Adrenal gland (tissue), 12 donors: Measurements from ENCODE around the gene EGLN2. TPM values are rescaled to one million over a fixed set of nuclear protein-coding genes. Genes with fewer than 3 reads are reported as not detected.
A peak's percentile ranks its signal among the peaks of the same experiment; 100 is the strongest.

ENCODE experiments used
- DNase-seq, 7 donors: peaks; one replicate each; pipeline ENCODE4 v3.0.0-alpha.2; 2019 to 2020
- H3K27ac ChIP-seq, 5 donors: fragments of 200-600 bp; sonication (generic) in 4 of 5; 1 replicate in 3 of 5; 2 replicates in 2 of 5; pipeline versions ENCODE4 v1.5.1 to v1.8.0; 2016 to 2020; ENCODE audit warnings: mild to moderate bottlenecking in 1 of 5
- H3K27me3 ChIP-seq: fragments of 200-600 bp; 2 replicates; pipeline ENCODE4 v1.8.0; 2021
- H3K36me3 ChIP-seq, 2 donors: fragments of 200-600 bp; replicated peaks in 1 of 2; 1 replicate in 1 of 2; 2 replicates in 1 of 2; pipeline versions ENCODE4 v1.5.1 to v1.8.0; 2018 to 2022
- H3K4me1 ChIP-seq, 2 donors: fragments of 200-600 bp; replicated peaks in 1 of 2; 1 replicate in 1 of 2; 2 replicates in 1 of 2; pipeline versions ENCODE4 v1.5.1 to v1.8.0; 2018 to 2021
- H3K4me3 ChIP-seq, 4 donors: fragments of 200-600 bp; sonication (generic) in 3 of 4; one replicate each; pipeline ENCODE4 v1.5.1; 2016 to 2018
- H3K9me3 ChIP-seq, 3 donors: fragments of 200-600 bp; sonication (generic) in 1 of 3; replicated peaks in 1 of 3; 1 replicate in 2 of 3; 2 replicates in 1 of 3; pipeline versions ENCODE4 v1.5.1 to v1.8.0; 2016 to 2021
- CTCF ChIP-seq, 6 experiments: fragments of 450-650 bp in 4 of 6; fragments of 200-600 bp in 2 of 6; sonication (generic) in 1 of 6; IDR thresholded peaks; 1 replicate in 5 of 6; 2 replicates in 1 of 6; pipeline versions ENCODE4 v1.5.1 to v1.8.0; 2016 to 2021; ENCODE audit warnings: antibody characterized with exemption in 6 of 6, mild to moderate bottlenecking in 2 of 6, moderate library complexity in 1 of 6
- POLR2A ChIP-seq, 2 donors: fragments of 450-650 bp; IDR thresholded peaks; one replicate each; pipeline ENCODE4 v1.6.1; 2017; ENCODE audit warnings: antibody characterized with exemption in 2 of 2, mild to moderate bottlenecking in 2 of 2, moderate library complexity in 1 of 2
- WGBS, 4 donors: extraction: QIAGEN DNeasy Blood & Tissue Kit in 2 of 4; methylation state at CpG; one replicate each; pipeline versions ENCODE4 v1.1.5 to v1.1.7; 2013 to 2017; 5-methylcytosine and 5-hydroxymethylcytosine counted together
- intact Hi-C, 2 donors: fragments of 100-400 bp; cut with DNase I; formaldehyde crosslinking; loops; one replicate each; pipeline versions ENCODE4 v1.14.1 to v1.15.0; 2022 to 2023
- polyA plus RNA-seq, 3 donors: library from polyadenylated mRNA; stranded (reverse); fragments of 200-250 nt in 2 of 3; fragments of 350-450 nt in 1 of 3; fragmentation: Illumina TruSeq in 1 of 3; extraction: RNeasy Lipid Tissue Mini Kit (QIAGEN cat#74804) in 1 of 3; gene quantifications; one replicate each; pipeline ENCODE4 v1.2.3, GENCODE V29; 2013 to 2014
- total RNA-seq, 9 donors: library from RNA; depleted of rRNA in 4 of 9; stranded (reverse); fragments of >200 nt in 4 of 9; fragments of 120-200 nt in 1 of 9; fragmentation: NEBNext Ultra II Directional in 1 of 9; extraction: Animal tissue kit (Norgen Biotek cat#: 25700) in 1 of 9; gene quantifications; one replicate each; pipeline versions ENCODE4 v1.1.0 to v1.2.4, GENCODE V29; 2013 to 2023
- donor health status: healthy with polysubstance abuse.
- donor health status: Bipolar disorder and iron deficiency.
- donor health status: DM: yes; HTN: yes; CAD: no.
- donor health status: DM: no; HTN: no; CAD: no.
- donor health status: DM: no; HTN: no; CAD: no.
- donor health status: DM: yes; HTN: yes; CAD: no.

EGLN2 gene
- total and polyA plus RNA-seq, 12 donors = 53.1 to 169 (median 104) TPM

GRCh38 chr19:40805258-40805868 lies 6.4 kb downstream of the EGLN2 start:
- H3K4me1 ChIP-seq = peaks cover 45 to 82% of the 10 kb centered on the region in 2 donors
- no peaks in the 10 kb centered on the region for H3K27me3 ChIP-seq
- peak in 5 of 7 donors; percentile 67 to 80 (median 78) for DNase-seq
- no peak overlapping the region for H3K4me3 ChIP-seq
- H3K27ac ChIP-seq = peak overlapping the region in 2 of 5 donors; percentile 90 to 94
- peaks cover 0 to 40% of the 10 kb centered on the region in 2 donors for H3K36me3 ChIP-seq
- H3K9me3 ChIP-seq = no peaks in the 10 kb centered on the region
- intact Hi-C loops = loop anchor here in 1 of 2 donors (5.0 kb wide), 1 partner anchor 143 kb away; no protein-coding TSS in a partner anchor
- 61 to 100% (median 74%) methylated on average over 1 to 2 of the region's 2 CpGs for WGBS, 4 donors
- TF ChIP-seq CTCF (IDR thresholded peaks at IDR 0.05) = peak in 1 of 6 experiments; percentile 1
- TF ChIP-seq POLR2A (IDR thresholded peaks at IDR 0.05) = no peak

GRCh38 chr19:40806423-40807146 lies 7.6 kb downstream of the EGLN2 start:
- intact Hi-C loops = loop anchor here in 1 of 2 donors (5.0 kb wide), 1 partner anchor 144 kb away; no protein-coding TSS in a partner anchor
- Histone ChIP-seq H3K4me3 (no peak overlapping the region), H3K27ac (peak overlapping the region in 4 of 5 donors; percentile 22 to 94 (median 68)), H3K27me3 (no peaks in the 10 kb centered on the region), H3K9me3 (no peaks in the 10 kb centered on the region), H3K36me3 (peaks cover 0 to 30% of the 10 kb centered on the region in 2 donors), H3K4me1 (peaks cover 39 to 74% of the 10 kb centered on the region in 2 donors)
- TF ChIP-seq CTCF (IDR thresholded peaks at IDR 0.05) = peak; percentile 23 to 76 (median 66)
- TF ChIP-seq POLR2A (IDR thresholded peaks at IDR 0.05) = no peak
- 38 to 52% (median 47%) methylated on average over 9 to 26 of the region's 26 CpGs for WGBS, 4 donors
- peak; percentile 68 to 94 (median 77) for DNase-seq

- TF ChIP-seq POLR2A (IDR thresholded peaks at IDR 0.05) = no peak
- peak in 5 of 6 experiments; percentile 0 to 17 (median 9) for TF ChIP-seq CTCF (IDR thresholded peaks at IDR 0.05)
- no peak overlapping the region for H3K4me3 ChIP-seq
- no peaks in the 10 kb centered on the region for H3K27me3 ChIP-seq
- H3K27ac ChIP-seq = peak overlapping the region in 3 of 5 donors; percentile 46 to 94 (median 90)
- no peak for DNase-seq
- intact Hi-C loops = loop anchor here in 1 of 2 donors (5.0 kb wide), 1 partner anchor 145 kb away; no protein-coding TSS in a partner anchor
- peaks cover 35 to 73% of the 10 kb centered on the region in 2 donors for H3K4me1 ChIP-seq
- H3K9me3 ChIP-seq = no peaks in the 10 kb centered on the region
- peaks cover 0 to 30% of the 10 kb centered on the region in 2 donors for H3K36me3 ChIP-seq
- 71 to 78% (median 75%) methylated on average over 14 to 18 of the region's 18 CpGs for WGBS, 4 donors
Observed at GRCh38 chr19:40807147-40808020, 8.4 kb downstream of the EGLN2 start.
